ENCODE results near the gene LINC01488. TPM values are rescaled to one million over a fixed set of nuclear protein-coding genes. Genes with fewer than 3 reads are reported as not detected.

LINC01488 gene
- polyA plus RNA-seq, 1 donor from 2014 or later: not detected

DNA sequence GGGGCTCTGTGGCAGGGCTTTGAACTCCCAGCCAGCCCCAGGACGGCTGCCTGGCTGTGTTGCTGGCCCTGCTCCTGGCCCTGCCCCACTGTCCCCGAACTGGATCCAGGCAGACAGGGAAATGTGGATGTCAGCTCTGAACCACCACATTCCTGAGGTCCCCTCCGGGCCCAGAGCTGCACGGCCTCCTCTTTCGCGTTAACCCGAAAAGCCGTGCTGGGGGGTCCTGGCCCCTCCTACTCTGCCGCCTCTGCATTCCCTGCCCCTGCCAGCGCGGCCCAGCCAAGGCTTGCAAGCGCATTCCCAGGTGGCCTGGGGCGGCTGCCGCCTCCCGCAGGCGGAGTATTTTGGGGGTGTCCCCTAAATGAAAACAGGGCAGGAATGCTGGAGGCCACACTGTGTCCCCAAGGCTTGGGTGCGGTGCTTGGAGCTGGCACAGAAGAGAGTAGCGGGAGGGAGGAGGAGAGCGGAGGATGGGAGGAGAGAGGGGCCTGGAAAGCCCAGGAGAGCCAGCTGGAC, 5.4 kb downstream of the LINC01488 start:
- no peak overlapping the region for H3K27ac Mint-ChIP-seq
- H3K9me3 Mint-ChIP-seq: no peaks in the 10 kb centered on the region
- H3K36me3 Mint-ChIP-seq: no peaks in the 10 kb centered on the region

DNA sequence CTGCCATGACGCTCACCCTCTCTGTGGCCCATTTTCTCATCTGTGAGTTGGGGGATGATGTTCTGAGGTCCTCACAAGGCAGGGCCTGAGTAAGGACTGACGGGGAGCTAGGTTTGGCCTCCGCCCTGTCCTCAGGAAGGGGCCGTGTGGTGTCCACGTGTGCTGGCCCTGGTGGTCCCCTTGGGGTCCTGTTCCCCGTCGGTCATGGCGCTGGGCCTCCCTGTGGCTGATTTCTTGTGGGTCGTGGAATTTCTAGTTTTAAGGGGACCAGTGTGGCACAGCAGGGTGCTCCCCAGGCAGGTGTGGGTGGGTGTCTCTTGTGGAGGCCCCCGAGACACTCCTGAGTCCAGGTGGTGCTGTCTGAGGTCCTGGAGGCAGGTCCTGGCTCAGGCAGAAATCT, 5.9 kb downstream of the LINC01488 start:
- H3K36me3 Mint-ChIP-seq: no peaks in the 10 kb centered on the region
- peaks cover 9% of the 10 kb centered on the region for H3K27me3 Mint-ChIP-seq
- H3K4me3 Mint-ChIP-seq: no peak overlapping the region
- H3K27ac Mint-ChIP-seq: no peak overlapping the region
- H3K9me3 Mint-ChIP-seq: no peaks in the 10 kb centered on the region
- no peaks in the 10 kb centered on the region for H3K4me1 Mint-ChIP-seq

More for the DNA sequence above, 5.4 kb downstream of the LINC01488 start:
- Mint-ChIP-seq H3K4me3 (no peak overlapping the region), H3K4me1 (no peaks in the 10 kb centered on the region), H3K27me3 (peaks cover 9% of the 10 kb centered on the region)

DNA sequence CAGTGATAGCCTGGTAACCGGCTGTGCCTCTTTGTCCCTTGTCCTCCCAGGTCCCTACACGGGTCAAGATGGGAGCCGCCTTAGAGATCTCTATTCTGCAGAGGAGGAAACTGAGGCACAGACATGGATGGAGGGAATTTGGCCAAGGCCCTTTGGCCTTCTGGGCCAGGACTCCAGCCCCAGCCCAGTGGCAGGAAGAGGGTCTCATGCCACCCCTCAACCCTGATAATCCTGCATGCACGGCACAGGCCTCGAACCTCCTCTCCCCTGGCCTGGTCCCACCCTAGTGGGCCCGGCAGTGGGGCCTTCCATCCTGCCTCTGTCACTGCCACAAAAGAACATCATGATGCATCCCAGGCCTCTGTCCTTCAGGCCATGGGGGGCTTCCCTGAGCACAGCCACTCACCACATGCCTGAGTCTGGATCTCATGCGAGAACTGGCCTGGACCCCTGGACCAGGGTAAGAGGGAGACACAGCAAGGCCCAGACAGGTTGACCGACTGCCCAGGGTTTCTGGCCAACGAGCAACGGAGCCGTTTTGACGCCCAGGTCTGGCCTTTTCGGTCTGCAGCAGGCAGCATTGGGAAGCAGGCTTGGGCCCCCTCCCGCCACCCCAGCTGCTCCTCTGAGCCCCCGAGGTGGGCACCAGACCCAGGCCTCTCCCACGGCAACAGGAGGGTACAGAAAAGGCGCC, 6.5 kb downstream of the LINC01488 start:
- no peak overlapping the region for H3K27ac Mint-ChIP-seq
- H3K9me3 Mint-ChIP-seq: no peaks in the 10 kb centered on the region
- H3K4me1 Mint-ChIP-seq: no peaks in the 10 kb centered on the region

DNA sequence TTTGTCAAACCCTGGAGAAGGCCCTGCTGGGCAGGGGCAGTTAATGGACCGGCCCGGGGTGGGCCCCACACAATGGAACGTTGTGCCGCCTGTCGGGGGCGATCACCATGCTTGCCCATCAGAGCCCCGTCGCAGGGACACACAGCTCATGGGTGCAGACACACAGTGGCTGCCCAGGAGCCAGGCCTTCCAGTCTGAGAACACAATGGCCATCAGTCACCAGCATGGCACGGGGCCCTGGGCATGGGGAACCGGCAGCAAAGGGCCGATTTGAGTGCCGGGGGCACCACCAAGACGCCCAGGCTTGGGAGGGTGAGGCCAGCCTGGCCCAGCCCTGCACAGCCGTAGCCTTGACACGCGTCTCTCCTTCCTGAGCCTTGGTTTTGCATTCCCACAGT, 7.1 kb downstream of the LINC01488 start:
- Mint-ChIP-seq H3K9me3 (no peaks in the 10 kb centered on the region), H3K4me3 (no peak overlapping the region), H3K36me3 (no peaks in the 10 kb centered on the region), H3K27me3 (peaks cover 9% of the 10 kb centered on the region), H3K4me1 (no peaks in the 10 kb centered on the region), H3K27ac (no peak overlapping the region)

More for the DNA sequence above, 6.5 kb downstream of the LINC01488 start:
- H3K27me3 Mint-ChIP-seq: peaks cover 9% of the 10 kb centered on the region
- no peaks in the 10 kb centered on the region for H3K36me3 Mint-ChIP-seq
- no peak overlapping the region for H3K4me3 Mint-ChIP-seq

DNA sequence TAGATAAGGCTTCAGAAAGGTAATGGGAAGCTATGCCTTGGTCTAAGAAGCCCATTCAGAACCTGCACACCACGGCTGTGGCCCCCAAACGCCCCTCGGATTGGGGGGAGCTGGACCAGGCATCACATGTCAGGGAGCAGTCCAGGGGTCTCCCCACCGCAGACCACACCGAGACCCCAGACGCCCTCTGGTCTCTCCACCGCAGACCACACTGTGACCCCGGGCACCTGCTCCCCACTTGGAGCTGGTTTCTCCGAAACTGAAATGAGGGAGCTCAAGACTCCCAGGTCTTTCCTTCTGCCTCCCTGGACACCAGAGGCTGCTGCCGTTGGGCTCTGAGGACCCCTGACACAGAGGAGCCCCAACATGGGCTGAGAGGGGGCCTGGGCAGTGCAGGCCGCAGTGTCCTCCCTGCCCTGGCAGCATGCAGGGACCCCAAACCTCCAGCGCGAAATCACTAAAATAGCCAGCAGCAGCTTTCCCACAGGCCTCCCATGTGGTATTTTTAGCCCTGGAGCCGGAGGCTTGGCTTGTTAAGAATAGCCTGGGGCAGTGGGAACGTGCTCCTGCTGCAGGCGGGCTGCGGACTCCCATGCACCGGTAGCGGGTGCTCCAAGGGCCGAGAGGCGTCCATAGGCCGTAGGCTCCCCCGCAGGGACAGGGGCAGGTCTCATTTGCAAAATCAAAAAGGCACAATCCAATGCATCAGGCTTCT, 7.7 kb downstream of the LINC01488 start:
- Mint-ChIP-seq H3K4me3 (no peak overlapping the region), H3K9me3 (no peaks in the 10 kb centered on the region), H3K27me3 (peaks cover 10% of the 10 kb centered on the region), H3K36me3 (no peaks in the 10 kb centered on the region), H3K27ac (no peak overlapping the region), H3K4me1 (no peaks in the 10 kb centered on the region)

DNA sequence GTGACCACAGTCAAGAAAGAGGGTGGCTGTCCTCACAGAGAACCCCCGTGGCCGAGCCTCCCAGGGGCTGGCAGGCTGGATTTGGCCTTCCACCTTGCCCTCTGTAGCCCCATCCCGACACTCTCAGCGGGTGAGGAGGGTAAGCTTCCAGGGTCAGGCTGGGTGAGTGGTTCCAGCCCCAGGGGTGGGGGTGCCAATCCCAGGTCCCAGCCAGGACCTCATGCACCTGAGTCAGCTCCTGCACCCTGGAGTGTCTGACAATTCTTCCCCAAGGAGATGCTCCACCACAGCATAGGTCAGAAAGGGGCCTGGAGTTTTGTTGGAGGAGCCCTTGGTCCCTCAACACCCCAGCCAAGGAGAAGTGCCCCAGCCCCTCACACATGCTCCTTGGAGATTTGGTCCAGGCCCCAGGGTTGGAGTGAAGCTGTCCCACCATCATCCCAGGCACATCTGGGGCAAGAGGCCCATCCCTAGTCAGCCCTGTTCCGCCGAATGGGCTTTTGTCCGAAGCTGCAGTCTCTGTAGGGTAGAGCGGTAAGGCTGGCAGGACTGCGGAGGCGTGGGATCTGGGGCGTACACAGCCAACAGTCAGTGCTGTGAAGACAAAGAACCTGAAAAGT, 8.4 kb downstream of the LINC01488 start:
- Mint-ChIP-seq H3K4me1 (no peaks in the 10 kb centered on the region), H3K27ac (no peak overlapping the region), H3K4me3 (no peak overlapping the region), H3K36me3 (no peaks in the 10 kb centered on the region), H3K9me3 (no peaks in the 10 kb centered on the region), H3K27me3 (peaks cover 11% of the 10 kb centered on the region)

DNA sequence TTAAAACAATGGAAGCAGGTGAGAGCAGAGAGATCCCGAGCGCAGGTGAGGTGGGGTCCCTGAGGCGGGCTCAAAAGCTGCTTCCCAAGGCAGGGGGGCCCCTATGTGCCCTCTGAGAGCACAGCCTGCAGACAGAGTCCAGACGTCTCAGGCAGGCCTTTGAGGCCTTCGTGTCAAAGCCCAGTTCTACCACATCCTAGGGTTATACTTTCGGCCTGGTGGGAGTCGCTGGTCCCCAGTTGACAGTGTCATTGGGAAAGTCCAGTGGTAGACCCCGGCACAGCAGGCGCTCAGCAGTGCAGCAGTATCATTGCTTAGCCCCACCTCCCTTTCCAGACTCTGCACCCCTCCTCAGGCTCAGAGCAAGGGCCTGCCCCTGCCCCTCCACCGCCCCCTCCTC, 9.1 kb downstream of the LINC01488 start:
- H3K36me3 Mint-ChIP-seq: no peaks in the 10 kb centered on the region
- H3K4me1 Mint-ChIP-seq: no peaks in the 10 kb centered on the region
- no peak overlapping the region for H3K4me3 Mint-ChIP-seq
- H3K27me3 Mint-ChIP-seq: peaks cover 11% of the 10 kb centered on the region
- no peak overlapping the region for H3K27ac Mint-ChIP-seq
- no peaks in the 10 kb centered on the region for H3K9me3 Mint-ChIP-seq

DNA sequence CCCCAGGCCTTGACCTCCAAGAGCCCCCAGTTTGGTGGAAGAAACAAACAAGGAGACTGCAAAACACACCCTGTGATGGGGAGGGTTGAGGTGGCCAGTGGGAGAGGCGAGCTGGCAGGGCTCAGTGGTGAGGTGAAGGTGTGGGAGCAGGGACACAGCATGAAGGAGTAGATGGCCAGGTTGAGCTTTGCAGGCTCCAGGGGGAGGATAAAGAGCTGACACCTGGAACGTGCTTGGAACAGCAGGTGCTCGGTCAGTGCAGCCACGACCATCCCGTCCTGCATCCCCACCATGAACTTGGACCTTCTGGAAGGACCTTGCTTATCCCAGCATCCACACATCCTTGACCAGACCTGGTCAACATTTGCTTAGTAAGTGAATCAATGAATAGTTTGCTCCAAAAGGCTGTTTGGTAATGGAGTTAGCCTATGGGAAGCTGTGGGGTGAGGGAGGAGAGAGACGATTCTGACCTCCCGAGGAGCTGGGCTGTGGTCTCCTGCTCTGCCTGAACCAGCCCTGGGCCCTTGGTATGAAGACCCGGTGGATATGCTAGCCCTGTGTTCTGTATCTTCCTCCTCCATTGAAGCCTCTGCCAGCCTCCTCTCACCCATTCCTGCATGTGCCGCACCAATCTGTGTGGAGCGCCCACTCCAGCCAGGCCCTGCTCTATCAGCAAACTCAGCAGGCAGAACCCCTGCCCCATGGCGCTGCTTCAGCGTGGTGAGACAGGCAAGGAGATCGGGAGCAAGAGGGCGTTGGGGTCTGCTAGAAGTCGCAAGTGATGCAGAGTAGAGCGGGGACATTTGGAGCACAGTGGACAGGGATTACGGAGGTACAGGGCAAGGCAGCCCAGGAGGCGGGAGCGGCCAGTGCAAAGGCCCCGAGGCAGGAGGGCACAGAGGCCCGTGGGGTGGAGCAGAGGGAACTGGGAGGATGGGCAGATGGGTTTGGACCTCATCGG, 9.9 kb downstream of the LINC01488 start:
- Mint-ChIP-seq H3K4me1 (no peaks in the 10 kb centered on the region), H3K9me3 (no peaks in the 10 kb centered on the region), H3K27ac (no peak overlapping the region), H3K4me3 (no peak overlapping the region), H3K36me3 (no peaks in the 10 kb centered on the region), H3K27me3 (peaks cover 9% of the 10 kb centered on the region)

DNA sequence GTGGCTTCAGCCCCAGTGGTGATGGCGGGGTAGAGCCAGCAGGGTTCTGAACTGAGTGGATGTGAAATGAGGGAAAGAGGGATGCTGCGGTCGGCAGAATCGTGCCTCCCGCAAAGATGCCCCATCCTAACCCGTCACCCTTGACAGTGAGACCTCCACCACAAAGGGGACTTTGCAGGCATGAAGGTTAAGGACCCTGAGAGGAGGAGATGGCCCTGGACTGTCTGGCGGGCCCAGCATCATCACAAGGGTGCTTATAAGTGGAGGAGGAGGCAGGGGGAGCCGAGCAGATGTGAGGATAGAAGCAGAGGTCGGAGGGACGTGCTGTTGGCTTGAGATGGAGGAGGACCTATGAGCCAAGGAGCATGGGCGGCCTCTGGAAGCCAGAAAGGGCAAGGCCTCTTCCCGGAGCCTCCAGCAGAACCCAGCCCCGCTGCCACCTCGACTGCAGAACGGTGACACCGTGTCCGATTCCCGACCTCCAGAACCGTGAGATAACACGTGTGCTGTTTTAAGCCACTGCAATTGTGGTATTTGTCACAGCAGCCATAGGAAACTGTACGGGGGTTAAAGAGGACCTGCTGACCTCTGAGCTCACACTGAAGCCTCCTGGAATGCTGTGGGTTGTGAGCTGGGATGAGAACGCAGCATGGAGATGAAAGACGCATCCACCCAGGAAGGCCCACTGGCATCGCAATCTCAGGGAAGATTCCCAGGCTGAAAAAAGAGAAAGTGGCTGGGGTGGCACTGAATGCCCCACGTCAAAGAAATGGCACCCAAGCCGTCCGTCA, 10.9 kb downstream of the LINC01488 start:
- H3K27ac Mint-ChIP-seq: no peak overlapping the region
- no peak overlapping the region for H3K4me3 Mint-ChIP-seq
- H3K4me1 Mint-ChIP-seq: no peaks in the 10 kb centered on the region

DNA sequence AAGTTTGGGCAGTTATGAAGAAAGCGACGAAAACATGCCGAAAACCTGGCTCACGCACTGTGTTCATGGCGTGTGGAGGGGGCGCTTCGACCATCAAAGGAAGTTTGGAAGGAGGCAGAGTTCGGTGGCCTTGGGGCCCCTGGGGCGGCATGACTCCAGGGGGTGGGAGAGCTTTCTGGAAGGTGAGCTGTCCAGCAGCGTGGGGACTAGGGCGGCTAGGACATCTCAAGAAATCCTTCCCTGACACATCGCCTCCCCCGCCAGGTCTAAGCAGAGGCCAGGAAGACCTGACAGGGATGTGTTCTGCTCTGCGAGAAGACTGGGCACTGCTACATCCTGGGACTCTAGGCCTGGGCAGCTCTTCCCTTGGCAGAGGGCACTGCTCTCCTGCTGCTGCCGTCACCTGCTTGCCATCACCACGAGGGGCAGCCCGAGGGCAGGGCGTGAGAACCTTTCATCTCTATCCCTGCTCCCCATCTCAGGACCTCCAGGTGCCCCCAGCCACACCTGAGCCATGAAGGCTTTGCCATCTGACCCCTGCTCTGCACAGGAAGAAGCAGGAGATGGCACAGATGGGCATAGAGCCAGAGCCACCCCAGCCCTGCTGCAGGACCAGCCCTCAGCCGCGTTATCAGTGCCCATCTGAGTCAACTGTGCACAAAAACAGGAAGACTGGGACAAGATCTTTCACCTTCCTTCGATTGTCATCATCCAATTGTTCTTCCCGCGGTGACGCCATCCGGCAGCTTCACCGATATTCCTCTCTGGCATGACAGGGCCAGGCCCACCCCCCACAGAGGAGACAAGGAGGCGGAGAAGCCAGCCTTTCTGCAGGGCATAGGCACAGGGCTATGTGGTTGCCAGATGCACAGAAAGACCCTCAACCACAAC, 12.7 kb downstream of the LINC01488 start:
- Mint-ChIP-seq H3K9me3 (no peaks in the 10 kb centered on the region), H3K27me3 (peaks cover 9% of the 10 kb centered on the region), H3K4me3 (no peak overlapping the region), H3K27ac (no peak overlapping the region), H3K36me3 (no peaks in the 10 kb centered on the region), H3K4me1 (peaks cover 0 to 3% (median 2%) of the 10 kb centered on the region in 3 donors)

More for the DNA sequence above, 10.9 kb downstream of the LINC01488 start:
- Mint-ChIP-seq H3K36me3 (no peaks in the 10 kb centered on the region), H3K27me3 (peaks cover 9% of the 10 kb centered on the region), H3K9me3 (no peaks in the 10 kb centered on the region)

DNA sequence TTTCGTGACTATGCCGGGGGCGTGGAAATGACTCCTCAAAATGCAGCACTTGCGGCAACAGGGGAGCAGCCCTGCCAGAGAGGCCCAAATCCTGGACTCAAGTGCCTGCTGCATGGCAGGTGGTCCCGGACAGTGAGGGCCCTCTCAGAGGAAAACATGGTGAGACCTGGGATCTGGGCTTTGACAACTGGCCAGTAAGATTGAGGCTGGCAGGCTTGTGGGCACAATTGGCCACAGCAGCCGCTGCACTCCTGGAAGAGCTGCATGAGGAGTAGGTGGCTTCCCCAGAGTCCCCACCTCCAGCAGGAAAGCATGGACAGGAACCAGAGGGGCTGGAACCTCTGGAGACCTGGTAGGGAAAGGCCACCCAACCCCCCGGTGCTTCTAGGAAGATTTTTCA, 13.4 kb downstream of the LINC01488 start:
- H3K36me3 Mint-ChIP-seq: no peaks in the 10 kb centered on the region
- H3K4me1 Mint-ChIP-seq: peaks cover 0 to 3% (median 2%) of the 10 kb centered on the region in 3 donors
- no peaks in the 10 kb centered on the region for H3K9me3 Mint-ChIP-seq
- H3K27me3 Mint-ChIP-seq: peaks cover 9% of the 10 kb centered on the region
- peak overlapping the region in 1 of 4 donors; percentile 43 for H3K4me3 Mint-ChIP-seq
- H3K27ac Mint-ChIP-seq: no peak overlapping the region

DNA sequence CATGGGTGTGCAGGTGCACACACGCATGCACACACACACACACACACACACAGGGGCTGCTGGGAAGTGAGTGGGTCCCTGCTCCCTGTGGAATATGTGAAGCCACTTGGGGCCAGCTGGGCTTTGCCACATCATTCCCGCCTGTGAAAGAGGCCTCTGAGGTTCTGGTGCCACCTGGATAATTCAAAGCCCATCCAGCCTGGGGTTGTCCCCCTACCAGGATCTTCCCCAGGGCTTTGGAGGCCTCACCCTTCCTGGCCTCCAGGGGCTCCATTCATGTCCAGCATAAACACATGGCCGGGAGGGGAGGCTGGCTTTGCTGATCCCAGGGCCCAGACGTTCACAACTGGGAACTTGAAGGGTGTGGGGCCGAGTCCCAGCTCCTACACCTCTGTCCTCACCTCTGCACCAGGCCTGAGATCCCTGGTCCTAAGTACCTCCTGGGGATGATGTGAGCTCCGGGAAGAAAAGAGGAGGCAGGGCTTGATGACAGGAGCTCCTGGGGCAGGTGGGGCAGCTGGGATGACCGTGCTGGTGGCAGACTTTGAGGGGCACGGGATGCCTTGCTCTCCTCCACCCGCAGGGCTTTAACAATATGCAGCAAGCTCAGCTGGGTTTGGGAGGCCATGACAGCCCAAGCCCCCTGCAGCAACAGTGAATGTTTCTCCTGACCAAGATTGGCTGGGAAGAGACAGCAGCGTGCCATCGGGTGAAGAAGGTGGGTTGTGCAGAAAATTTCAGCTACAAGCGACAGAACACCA, 14.2 kb downstream of the LINC01488 start:
- no peak overlapping the region for H3K4me3 Mint-ChIP-seq
- peaks cover 9% of the 10 kb centered on the region for H3K27me3 Mint-ChIP-seq
- no peaks in the 10 kb centered on the region for H3K36me3 Mint-ChIP-seq
- H3K9me3 Mint-ChIP-seq: no peaks in the 10 kb centered on the region
- peaks cover 0 to 3% (median 2%) of the 10 kb centered on the region in 3 donors for H3K4me1 Mint-ChIP-seq
- no peak overlapping the region for H3K27ac Mint-ChIP-seq

DNA sequence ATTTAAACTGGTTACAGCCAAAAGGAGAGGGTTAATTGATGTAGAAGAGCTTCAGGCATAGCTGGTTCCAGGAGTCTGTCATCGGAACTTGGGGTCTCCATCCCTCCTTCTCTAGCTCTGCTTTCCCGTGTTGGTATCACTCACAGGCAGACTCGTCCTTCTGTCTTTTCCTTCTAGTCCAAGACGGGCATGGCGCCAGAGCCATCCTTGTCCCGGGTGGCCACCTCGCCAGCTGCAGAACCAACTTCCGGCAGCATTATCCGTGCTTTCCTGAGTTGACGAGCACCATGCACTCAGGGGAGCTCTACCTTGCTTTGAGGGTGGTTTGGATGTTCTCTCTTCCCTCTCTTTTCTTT, 14.7 kb downstream of the LINC01488 start:
- Mint-ChIP-seq H3K36me3 (no peaks in the 10 kb centered on the region), H3K9me3 (no peaks in the 10 kb centered on the region), H3K4me1 (peaks cover 0 to 3% (median 2%) of the 10 kb centered on the region in 3 donors), H3K27me3 (peaks cover 8% of the 10 kb centered on the region), H3K4me3 (no peak overlapping the region), H3K27ac (no peak overlapping the region)
